ENCODE results near the gene C12orf60. TPM values are rescaled to one million over a fixed set of nuclear protein-coding genes. Genes with fewer than 3 reads are reported as not detected.
A peak's percentile ranks its signal among the peaks of the same experiment; 100 is the strongest.

Gene C12orf60
- total RNA-seq, 1 donor, result 0.27 TPM

GRCh38 chr12:14871247-14871646, 67.8 kb downstream of the C12orf60 start:
- DNase-seq (ENCODE audit: low read depth in 2 of 3, low spot score in 2 of 3), result no peak

- no peak for DNase-seq (ENCODE audit: low read depth in 2 of 3, low spot score in 2 of 3)
Observed at GRCh38 chr12:14871886-14872285, 68.4 kb downstream of the C12orf60 start.

DNA sequence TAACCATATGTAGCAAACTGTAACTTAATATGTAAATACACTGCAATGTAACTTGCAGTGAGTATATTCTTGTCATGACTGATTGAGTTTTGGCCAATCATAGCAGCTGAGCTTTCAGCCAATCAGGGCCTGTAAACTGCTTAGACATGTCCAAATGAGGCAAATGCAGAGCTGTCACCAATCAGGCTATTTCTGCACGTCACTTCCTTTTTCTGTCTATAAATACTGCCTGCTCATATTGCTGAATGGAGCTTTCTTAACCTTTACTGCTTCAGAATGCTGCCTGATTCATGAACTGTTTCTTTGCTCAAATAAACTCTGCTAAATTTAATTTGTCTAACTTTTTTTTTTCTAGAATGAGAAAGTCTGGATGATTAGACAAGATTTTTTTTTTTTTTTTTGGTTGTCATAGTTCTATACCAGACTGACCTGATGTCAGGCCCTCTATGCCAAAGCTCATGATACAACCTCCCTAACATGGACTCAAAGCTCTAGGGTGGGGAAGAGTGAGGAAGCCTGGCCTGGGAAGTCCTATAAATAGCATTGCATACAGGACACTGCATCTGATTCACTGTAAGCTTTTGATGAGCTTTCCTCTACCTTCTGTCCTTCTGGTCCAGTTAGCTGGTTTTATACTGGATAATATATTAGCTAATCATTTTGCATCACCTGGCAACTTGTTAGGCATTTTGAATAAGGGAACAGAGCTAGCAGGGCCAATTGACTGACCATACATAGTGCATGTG, 70.1 kb downstream of the C12orf60 start:
- DNase-seq (ENCODE audit: low read depth in 2 of 3, low spot score in 2 of 3), result peak in 1 of 3 donors; percentile 40

Other genes with a start within 250 kb of the C12orf60 start
- 1.1 TPM for gene PLBD1, start 235.8 kb upstream of the C12orf60 start, total RNA-seq
- not detected for gene GUCY2C, start 107.1 kb upstream of the C12orf60 start, total RNA-seq
- gene WBP11, start 192 bp upstream of the C12orf60 start, total RNA-seq, result 6.5 TPM
- gene SMCO3, start 10.5 kb downstream of the C12orf60 start, total RNA-seq, result not detected
- 0.27 TPM for gene ART4, start 39.9 kb downstream of the C12orf60 start, total RNA-seq
- gene MGP, start 82.2 kb downstream of the C12orf60 start, total RNA-seq, result under 0.01 TPM
- 1.3 TPM for gene ERP27, start 134.9 kb downstream of the C12orf60 start, total RNA-seq
- gene ARHGDIB, start 157.9 kb downstream of the C12orf60 start, total RNA-seq, result 759 TPM
- under 0.01 TPM for gene PDE6H, start 169.4 kb downstream of the C12orf60 start, total RNA-seq